Common myeloid progenitor, CD34-positive (primary cell): ENCODE data around the gene JAG2.

Experiments
- CTCF ChIA-PET: fragments of 350-600 bp; sonication (Branson Sonifier 250); formaldehyde crosslinking; loops from one replicate; lab custom pipeline; 2021; ENCODE audit warnings: antibody characterized with exemption; lab: Charles Lee
- POLR2A ChIA-PET: fragments of 350-600 bp; sonication (Branson Sonifier 250); formaldehyde crosslinking; loops from one replicate; lab custom pipeline; 2021; ENCODE audit warnings: antibody characterized with exemption; lab: Charles Lee
- DNase-seq, 3 donors: peaks; one replicate each; pipeline versions ENCODE4 v3.0.0 to v3.0.0-alpha.2; 2013
- H3K27ac ChIP-seq, 2 experiments: 1 replicate in 1 of 2; 2 replicates in 1 of 2; pipeline ENCODE4 v1.7.0; 2013; ENCODE audit warnings: inconsistent platforms in 2 of 2, low read length in 2 of 2, mild to moderate bottlenecking in 2 of 2, low read depth in 1 of 2, moderate library complexity in 1 of 2; ENCODE audit not compliant: severe bottlenecking in 2 of 2, insufficient read depth in 1 of 2, poor library complexity in 1 of 2
- H3K27me3 ChIP-seq, 5 experiments: replicated peaks in 2 of 5; 1 replicate in 3 of 5; 2 replicates in 2 of 5; pipeline versions ENCODE4 v1.6.1 to v1.7.0; 2013; ENCODE audit warnings: low read length in 4 of 5, mild to moderate bottlenecking in 2 of 5, moderate library complexity in 2 of 5, inconsistent platforms in 1 of 5; ENCODE audit not compliant: insufficient read depth in 5 of 5, control insufficient read depth in 4 of 5
- H3K36me3 ChIP-seq, 4 experiments: 1 replicate in 2 of 4; 2 replicates in 2 of 4; pipeline versions ENCODE4 v1.6.1 to v1.7.0; 2013; ENCODE audit warnings: low read length in 3 of 4, control low read depth in 1 of 4, mild to moderate bottlenecking in 1 of 4; ENCODE audit not compliant: control insufficient read depth in 4 of 4, insufficient read depth in 4 of 4
- H3K4me1 ChIP-seq, 4 experiments: 1 replicate in 3 of 4; 2 replicates in 1 of 4; pipeline versions ENCODE4 v1.6.1 to v1.7.1; 2013; ENCODE audit warnings: low read length in 3 of 4, mild to moderate bottlenecking in 3 of 4, control low read depth in 1 of 4, inconsistent platforms in 1 of 4, moderate library complexity in 1 of 4; ENCODE audit not compliant: control insufficient read depth in 4 of 4, insufficient read depth in 4 of 4; ENCODE audit errors: control extremely low read depth in 1 of 4
- H3K4me3 ChIP-seq, 7 experiments: 1 replicate in 4 of 7; 2 replicates in 3 of 7; pipeline versions ENCODE4 v1.5.1 to v1.7.0; 2013; ENCODE audit warnings: mild to moderate bottlenecking in 7 of 7, low read length in 6 of 7, moderate library complexity in 6 of 7, inconsistent platforms in 2 of 7, low read depth in 2 of 7, control low read depth in 1 of 7; ENCODE audit not compliant: insufficient read depth in 4 of 7, control insufficient read depth in 1 of 7; ENCODE audit errors: extremely low read depth in 1 of 7
- H3K9me3 ChIP-seq, 5 experiments: 1 replicate in 4 of 5; 2 replicates in 1 of 5; pipeline versions ENCODE4 v1.6.1 to v1.7.1; 2013; ENCODE audit warnings: low read length in 4 of 5, mild to moderate bottlenecking in 2 of 5, inconsistent platforms in 1 of 5, low read depth in 1 of 5, moderate library complexity in 1 of 5; ENCODE audit not compliant: control insufficient read depth in 4 of 5, insufficient read depth in 2 of 5; ENCODE audit errors: control extremely low read depth in 1 of 5
- WGBS: methylation state at CpG from one replicate; pipeline ENCODE4 v1.1.5; 2013; ENCODE audit not compliant: insufficient coverage; 5-methylcytosine and 5-hydroxymethylcytosine counted together

Gene JAG2

DNA sequence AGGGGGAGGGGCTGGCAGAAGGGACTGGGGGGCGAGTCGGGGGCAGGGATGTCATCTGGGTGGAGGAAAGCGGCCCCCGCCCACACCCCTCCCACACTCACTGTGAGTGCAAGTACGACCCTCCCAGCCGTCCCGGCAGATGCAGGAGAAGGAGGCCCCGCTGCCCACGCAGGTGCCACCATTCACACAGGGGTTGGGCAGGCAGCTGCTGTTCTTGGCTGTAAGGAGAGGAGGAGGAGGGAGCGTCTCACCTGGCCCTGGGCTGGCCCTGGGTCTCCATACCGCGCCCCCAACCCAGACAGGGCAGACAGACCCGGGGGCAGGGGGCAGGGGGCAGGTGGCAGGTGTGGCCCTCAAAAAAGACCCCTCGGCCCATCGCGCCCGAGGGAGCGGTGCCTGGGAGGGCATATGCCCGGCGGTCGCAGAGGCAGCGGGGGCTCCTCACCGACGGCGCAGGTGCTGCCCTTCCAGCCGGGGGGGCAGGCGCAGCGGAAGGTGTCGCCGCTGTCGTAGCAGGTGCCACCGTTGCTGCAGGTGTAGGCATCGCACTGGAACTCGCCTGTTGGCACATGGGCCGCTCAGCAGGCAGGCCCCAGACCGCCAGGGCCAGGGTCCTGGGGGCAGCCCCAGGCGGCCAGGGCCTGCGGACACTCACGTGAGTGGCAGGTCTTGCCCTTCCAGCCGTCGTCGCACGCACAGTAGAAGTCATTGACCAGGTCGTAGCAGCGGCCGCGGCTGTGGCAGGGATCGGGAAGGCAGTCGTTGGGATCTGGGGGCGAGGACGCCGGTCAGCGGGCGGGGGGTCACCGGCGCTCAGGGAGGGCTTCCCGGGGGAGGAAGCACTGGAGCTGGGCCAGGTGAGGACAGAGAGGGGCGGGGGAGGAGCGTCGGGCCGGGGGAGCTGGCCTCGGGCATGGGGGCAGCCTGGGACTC is 20.6 kb downstream of the JAG2 start:
- DNase-seq = no peak
- Histone ChIP-seq H3K4me3 (no peak overlapping the region), H3K27ac (no peak overlapping the region), H3K27me3 (no peaks in the 10 kb centered on the region), H3K9me3 (no peaks in the 10 kb centered on the region), H3K4me1 (peaks cover 0 to 4% (median 1%) of the 10 kb centered on the region in 4 experiments), H3K36me3 (no peaks in the 10 kb centered on the region)
- ChIA-PET CTCF (no interaction called here), POLR2A (no interaction called here)
- WGBS = 97% methylated on average over 39 of the region's 62 CpGs

GRCh38 chr14:105146976-105147635 is 21.5 kb downstream of the JAG2 start:
- no peaks in the 10 kb centered on the region for H3K9me3 ChIP-seq
- no peak overlapping the region for H3K27ac ChIP-seq
- no peaks in the 10 kb centered on the region for H3K36me3 ChIP-seq
- H3K27me3 ChIP-seq = no peaks in the 10 kb centered on the region
- DNase-seq = no peak
- WGBS = over 99% methylated on average over 19 of the region's 22 CpGs
- H3K4me1 ChIP-seq = peaks cover 0 to 4% (median 1%) of the 10 kb centered on the region in 4 experiments
- POLR2A ChIA-PET = no interaction called here
- CTCF ChIA-PET = no interaction called here
- no peak overlapping the region for H3K4me3 ChIP-seq

- no peaks in the 10 kb centered on the region for H3K36me3 ChIP-seq
- H3K27me3 ChIP-seq = no peaks in the 10 kb centered on the region
- H3K4me3 ChIP-seq = no peak overlapping the region
- no peak overlapping the region for H3K27ac ChIP-seq
- WGBS = 98% methylated on average over 40 of the region's 40 CpGs
- no peak for DNase-seq
- ChIA-PET POLR2A (no interaction called here), CTCF (no interaction called here)
- peaks cover 0 to 4% (median 1%) of the 10 kb centered on the region in 4 experiments for H3K4me1 ChIP-seq
- no peaks in the 10 kb centered on the region for H3K9me3 ChIP-seq
These were observed 22.2 kb downstream of the JAG2 start for GRCh38 chr14:105146181-105146975.

- CTCF ChIA-PET = interaction anchor here (1.0 kb wide), 1 partner anchor 57 kb away, joined by 3 read pairs; no protein-coding TSS in a partner anchor
- POLR2A ChIA-PET = no interaction called here
- no peak overlapping the region for H3K4me3 ChIP-seq
- H3K36me3 ChIP-seq = no peaks in the 10 kb centered on the region
- no peak overlapping the region for H3K27ac ChIP-seq
- WGBS = 100% methylated on average over 22 of the region's 28 CpGs
- no peak for DNase-seq
- no peaks in the 10 kb centered on the region for H3K27me3 ChIP-seq
- peaks cover 0 to 4% (median 0%) of the 10 kb centered on the region in 5 experiments for H3K9me3 ChIP-seq
- peaks cover 0 to 4% (median 1%) of the 10 kb centered on the region in 4 experiments for H3K4me1 ChIP-seq
These were observed 23.0 kb downstream of the JAG2 start for GRCh38 chr14:105145381-105146180.

- H3K36me3 ChIP-seq = no peaks in the 10 kb centered on the region
- no peak for DNase-seq
- CTCF ChIA-PET = interaction anchor here (1.0 kb wide), 1 partner anchor 56 kb away, joined by 3 read pairs; no protein-coding TSS in a partner anchor
These were observed 23.8 kb downstream of the JAG2 start for GRCh38 chr14:105144666-105145380.

More at GRCh38 chr14:105144666-105145380, 23.8 kb downstream of the JAG2 start:
- POLR2A ChIA-PET = no interaction called here
- Histone ChIP-seq H3K9me3 (peaks cover 0 to 11% (median 6%) of the 10 kb centered on the region in 5 experiments), H3K27me3 (no peaks in the 10 kb centered on the region), H3K4me1 (peaks cover 0 to 4% (median 1%) of the 10 kb centered on the region in 4 experiments), H3K4me3 (no peak overlapping the region), H3K27ac (no peak overlapping the region)
- 95% methylated on average over 27 of the region's 32 CpGs for WGBS
